WI38 (cell line): ENCODE data around the gene TAOK3.
"Not testable (repeated sequence)": the region's sequence is repeated elsewhere in the genome, so short reads cannot be mapped to it uniquely, and the experiment has no call there.

Experiments
- H3K4me3 ChIP-seq: 2 replicates; pipeline ENCODE4 v1.5.1; 2011; ENCODE audit warnings: low read depth, mild to moderate bottlenecking, control low read depth, low read length
- TF ChIP-seq, protein P1 (sequence below): IDR thresholded peaks from 2 replicates; pipeline ENCODE4 v1.5.1; 2012; ENCODE audit warnings: low read depth, mild to moderate bottlenecking, control low read depth, low read length

Gene TAOK3

DNA sequence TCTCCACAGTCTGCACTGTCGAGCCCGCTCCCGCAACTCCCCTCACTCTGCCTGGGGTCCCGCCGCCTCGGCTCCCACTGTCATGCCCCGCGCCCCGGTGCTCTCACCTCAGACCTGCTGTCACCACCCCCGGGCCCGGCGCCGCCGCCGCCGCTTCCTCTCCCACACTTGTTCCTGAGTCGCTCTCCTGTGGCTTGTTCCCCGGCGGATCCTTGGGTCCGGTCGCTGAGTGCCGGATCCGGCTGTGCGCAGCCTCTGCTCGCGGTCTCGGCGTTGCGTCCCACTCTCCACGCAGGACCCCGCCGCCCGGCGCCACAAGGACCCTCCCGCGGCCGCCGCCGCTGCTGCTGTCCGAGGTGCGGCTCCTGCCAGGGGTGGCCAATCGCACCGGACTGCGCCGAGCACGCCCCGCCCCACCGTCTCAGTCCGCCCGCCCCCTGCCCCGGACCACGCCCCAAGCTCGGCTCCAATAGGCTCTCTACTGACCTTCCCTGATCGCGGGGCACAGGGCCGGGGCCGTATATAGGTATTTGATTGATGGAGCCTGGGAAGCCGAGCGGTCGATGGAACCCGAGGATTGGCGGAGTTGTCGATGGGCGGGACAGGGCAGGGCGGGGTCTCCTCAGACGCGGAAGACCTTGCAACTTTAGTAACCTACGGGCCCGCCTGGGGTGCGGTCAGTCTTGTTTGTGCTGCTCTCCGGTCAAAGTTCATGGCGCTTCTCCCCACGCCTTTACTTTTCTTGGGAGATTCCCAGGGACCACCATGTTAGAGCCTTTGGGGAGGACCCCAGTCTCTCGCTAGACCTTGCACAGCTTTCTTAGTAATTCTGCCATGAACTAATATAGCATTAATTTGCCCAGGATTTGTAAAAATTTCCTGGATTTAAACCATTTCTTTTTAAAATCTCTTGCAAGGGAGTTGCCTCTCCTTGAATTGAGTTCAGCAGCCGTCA lies at the start of gene TAOK3:
Gene TAOK3, minus strand, starts transcription at position 367 of the 955 bp plus-strand sequence. CDS start 117,340 bp downstream, outside the sequence.
- H3K4me3 ChIP-seq = peak within 1 kb of the TSS; percentile 96
- TF ChIP-seq, protein P1, sequence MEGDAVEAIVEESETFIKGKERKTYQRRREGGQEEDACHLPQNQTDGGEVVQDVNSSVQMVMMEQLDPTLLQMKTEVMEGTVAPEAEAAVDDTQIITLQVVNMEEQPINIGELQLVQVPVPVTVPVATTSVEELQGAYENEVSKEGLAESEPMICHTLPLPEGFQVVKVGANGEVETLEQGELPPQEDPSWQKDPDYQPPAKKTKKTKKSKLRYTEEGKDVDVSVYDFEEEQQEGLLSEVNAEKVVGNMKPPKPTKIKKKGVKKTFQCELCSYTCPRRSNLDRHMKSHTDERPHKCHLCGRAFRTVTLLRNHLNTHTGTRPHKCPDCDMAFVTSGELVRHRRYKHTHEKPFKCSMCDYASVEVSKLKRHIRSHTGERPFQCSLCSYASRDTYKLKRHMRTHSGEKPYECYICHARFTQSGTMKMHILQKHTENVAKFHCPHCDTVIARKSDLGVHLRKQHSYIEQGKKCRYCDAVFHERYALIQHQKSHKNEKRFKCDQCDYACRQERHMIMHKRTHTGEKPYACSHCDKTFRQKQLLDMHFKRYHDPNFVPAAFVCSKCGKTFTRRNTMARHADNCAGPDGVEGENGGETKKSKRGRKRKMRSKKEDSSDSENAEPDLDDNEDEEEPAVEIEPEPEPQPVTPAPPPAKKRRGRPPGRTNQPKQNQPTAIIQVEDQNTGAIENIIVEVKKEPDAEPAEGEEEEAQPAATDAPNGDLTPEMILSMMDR = no peak

DNA sequence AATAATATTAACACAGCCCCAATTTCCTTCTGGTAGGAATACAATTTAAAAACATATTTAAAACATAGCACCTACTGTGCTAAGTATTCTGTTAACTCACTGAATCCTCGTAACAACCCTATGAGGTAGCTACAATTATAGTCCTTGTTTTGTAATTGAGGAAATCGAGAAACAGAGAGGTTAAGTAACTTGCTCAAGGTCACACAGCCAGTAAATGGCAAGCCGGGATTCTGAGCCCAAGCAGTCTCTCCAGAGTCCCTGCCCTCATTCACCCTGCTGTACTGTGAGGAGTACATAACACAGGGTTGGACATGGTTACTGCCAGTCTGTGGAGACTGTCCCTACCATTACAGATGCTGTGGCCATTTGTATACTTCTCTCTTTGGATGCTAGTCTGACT lies 48.0 kb upstream of the TAOK3 start:
- TF ChIP-seq, protein P1 = no peak
- no peak overlapping the region for H3K4me3 ChIP-seq

DNA sequence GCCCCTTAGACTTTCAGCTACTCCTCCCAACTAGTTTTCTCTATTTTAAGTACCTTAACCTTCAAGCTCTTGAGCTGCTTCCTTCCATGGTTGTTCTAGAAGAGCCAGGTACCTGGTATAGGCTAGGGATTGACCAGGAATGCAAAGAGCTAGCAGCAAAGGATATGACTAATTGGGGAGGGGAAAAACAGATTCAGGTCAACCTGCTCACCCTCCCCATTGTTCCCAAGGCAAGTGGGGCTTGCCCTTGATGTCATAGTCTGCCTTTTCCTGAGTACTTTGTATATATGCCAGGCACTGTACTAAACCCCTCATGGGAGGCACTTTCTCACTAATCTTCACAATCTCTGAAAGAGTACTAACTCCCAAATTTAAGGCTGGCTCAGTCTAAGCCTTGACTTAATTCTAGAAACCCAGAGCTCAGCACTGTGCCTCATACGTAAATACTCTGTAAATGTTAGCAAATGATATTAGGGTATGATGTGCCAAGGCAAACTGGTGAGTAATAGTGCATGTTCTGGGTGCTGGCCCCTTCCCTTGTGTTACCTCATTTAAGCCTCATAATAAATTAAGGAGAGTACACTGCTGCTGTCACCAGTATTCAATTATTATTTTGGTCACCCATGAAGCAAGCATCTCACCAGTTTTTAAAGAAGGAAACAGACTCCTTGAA lies 45.8 kb upstream of the TAOK3 start:
- no peak overlapping the region for H3K4me3 ChIP-seq
- TF ChIP-seq, protein P1 = no peak

DNA sequence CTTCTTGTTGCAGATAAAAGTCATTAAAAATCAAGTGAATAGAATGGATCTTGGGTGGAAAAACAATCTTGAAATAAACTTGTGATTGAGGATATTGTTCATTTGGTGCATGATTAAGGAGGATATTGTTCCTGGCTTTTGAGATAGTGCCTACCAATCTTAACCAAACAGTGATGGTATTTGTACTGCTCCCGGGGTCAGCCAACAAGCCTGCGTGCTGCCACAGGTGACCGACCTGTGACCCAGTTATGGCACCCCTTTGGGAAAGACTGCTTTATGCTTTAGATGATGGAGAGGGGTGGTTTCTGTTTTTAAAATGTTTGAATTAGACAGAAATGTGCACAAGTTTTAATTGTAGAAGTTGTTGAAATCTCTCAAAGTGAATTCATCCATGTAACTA lies 45.2 kb upstream of the TAOK3 start:
- H3K4me3 ChIP-seq = no peak overlapping the region
- TF ChIP-seq, protein P1 = no peak

DNA sequence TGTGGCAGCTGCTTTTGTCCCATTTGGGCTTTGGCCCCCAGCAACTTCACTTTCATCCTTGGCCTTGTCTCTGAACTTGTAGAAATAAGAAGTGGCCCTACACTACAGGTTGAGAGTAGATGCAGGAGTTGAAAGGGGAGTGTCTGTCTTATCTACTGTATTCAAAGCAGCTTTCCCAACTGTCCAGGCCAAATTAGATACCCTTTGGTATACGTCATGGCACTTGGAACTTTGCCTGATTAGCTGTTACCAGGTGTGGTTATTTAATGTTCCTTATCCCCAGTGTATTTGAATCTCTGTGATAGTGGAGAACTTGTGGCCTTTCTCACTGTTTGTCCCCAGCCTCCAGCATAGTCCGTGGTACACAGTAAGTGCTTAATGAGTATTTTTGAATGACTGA lies 37.1 kb upstream of the TAOK3 start:
- TF ChIP-seq, protein P1 = no peak
- H3K4me3 ChIP-seq = no peak overlapping the region

DNA sequence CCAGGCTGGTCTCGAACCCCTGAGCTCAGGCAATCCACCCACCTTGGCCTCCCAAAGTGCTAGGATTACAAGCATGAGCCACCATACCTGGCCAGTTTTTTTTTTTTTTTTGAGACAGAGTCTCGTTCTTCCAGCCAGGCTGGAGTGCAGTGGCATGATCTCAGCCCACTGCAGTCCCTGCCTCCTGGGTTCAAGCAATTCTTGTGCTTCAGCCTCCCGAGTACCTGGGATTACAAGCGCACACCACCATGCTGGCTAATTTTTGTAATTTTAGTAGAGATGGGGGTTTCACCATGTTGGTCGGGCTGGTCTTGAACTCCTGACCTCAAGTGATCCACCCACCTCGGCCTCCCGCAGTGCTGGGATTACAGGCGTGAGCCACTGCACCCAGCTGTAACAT lies 35.5 kb upstream of the TAOK3 start:
- H3K4me3 ChIP-seq = not testable (repeated sequence)

DNA sequence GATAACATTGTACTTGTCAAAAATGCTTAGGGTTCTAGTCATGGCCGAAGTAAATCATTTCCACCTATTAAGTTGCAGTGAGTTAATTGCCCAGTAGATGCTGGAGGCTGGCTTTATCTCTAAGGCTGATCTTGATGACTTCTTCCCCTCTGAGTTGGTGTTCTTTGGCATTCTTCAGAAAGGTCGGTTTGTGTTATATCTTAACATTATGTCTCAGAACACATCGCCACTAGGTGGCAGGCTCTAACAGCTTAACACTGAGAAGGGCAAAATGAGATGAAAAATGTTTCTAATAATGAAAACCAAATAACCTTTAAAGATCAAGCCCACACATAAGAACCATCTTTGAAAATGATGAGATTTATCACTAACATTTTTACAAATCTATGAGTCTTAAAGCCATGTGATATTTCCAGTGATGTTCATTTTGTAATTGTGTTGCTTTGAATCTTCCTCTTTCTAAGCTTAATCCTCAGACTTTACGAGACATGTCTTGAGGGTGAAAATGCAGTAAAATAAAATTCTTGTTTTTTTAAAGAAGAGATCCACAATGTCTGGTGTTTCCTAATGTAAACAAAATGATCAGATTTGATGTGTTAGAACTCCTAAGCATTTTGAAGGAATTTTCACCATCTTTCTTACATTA lies 32.3 kb upstream of the TAOK3 start:
- TF ChIP-seq, protein P1 = peak; percentile 62
- H3K4me3 ChIP-seq = no peak overlapping the region
